H1 (cell line): ENCODE measurements around the gene TRNP1. TPM values are rescaled to one million over a fixed set of nuclear protein-coding genes. Genes with fewer than 3 reads are reported as not detected.

Source experiments
- CTCF ChIA-PET: fragments of 300-600 bp; sonication (Branson Sonifier 250); formaldehyde crosslinking; loops from one replicate; lab custom pipeline; 2021; ENCODE audit not compliant: partially characterized antibody; lab: Charles Lee
- POLR2A ChIA-PET: fragments of 300-600 bp; sonication (Branson Sonifier 250); formaldehyde crosslinking; loops from one replicate; lab custom pipeline; 2021; ENCODE audit warnings: inconsistent platforms; ENCODE audit not compliant: partially characterized antibody; lab: Charles Lee
- DNase-seq, 2 experiments: peaks; one replicate each; pipeline versions ENCODE4 v3.0.0 to v3.0.0-alpha.2; 2010 to 2022; ENCODE audit warnings: low spot score in 2 of 2, low read depth in 1 of 2, mixed read lengths in 1 of 2
- FAIRE-seq: peaks from 2 replicates; lab custom pipeline; 2011; peaks lifted over from hg19 to GRCh38; lab: Jason Lieb, UNC
- H2AFZ ChIP-seq: 2 replicates; pipeline ENCODE4 v1.8.1; 2012; ENCODE audit warnings: low read length, inconsistent platforms
- H2AK5ac ChIP-seq: 2 replicates; pipeline ENCODE4 v1.6.1; 2013; ENCODE audit warnings: low read depth, low read length
- H2BK120ac ChIP-seq: replicated peaks from 2 replicates; pipeline ENCODE3; 2013; ENCODE audit warnings: low read depth, low read length, inconsistent platforms
- H2BK12ac ChIP-seq: 2 replicates; pipeline ENCODE4 v1.6.1; 2013; ENCODE audit warnings: low read depth, low read length
- H2BK15ac ChIP-seq: 2 replicates; pipeline ENCODE4 v1.6.1; 2013; ENCODE audit warnings: low read length
- H2BK20ac ChIP-seq: 2 replicates; pipeline ENCODE4 v1.6.1; 2013; ENCODE audit warnings: low read length
- H2BK5ac ChIP-seq: 2 replicates; pipeline ENCODE4 v1.6.1; 2013; ENCODE audit warnings: low read depth, low read length
- H3K14ac ChIP-seq: 2 replicates; pipeline ENCODE4 v1.6.1; 2013; ENCODE audit warnings: inconsistent platforms; ENCODE audit not compliant: insufficient read length
- H3K18ac ChIP-seq: 2 replicates; pipeline ENCODE4 v1.6.1; 2013; ENCODE audit warnings: low read length; ENCODE audit errors: extremely low read depth
- H3K23ac ChIP-seq: 2 replicates; pipeline ENCODE4 v1.6.1; 2013; ENCODE audit warnings: inconsistent platforms; ENCODE audit not compliant: insufficient read length
- H3K23me2 ChIP-seq: 2 replicates; pipeline ENCODE4 v1.6.1; 2013; ENCODE audit warnings: low read depth, low read length
- H3K27ac ChIP-seq: 2 replicates; pipeline ENCODE4 v1.6.1; 2011; ENCODE audit warnings: low read depth, low read length, inconsistent platforms
- H3K27me3 ChIP-seq, 4 experiments: replicated peaks in 1 of 4; 1 replicate in 1 of 4; 2 replicates in 3 of 4; pipeline versions ENCODE4 v1.6.1 to v1.8.1; 2011 to 2013; ENCODE audit warnings: low read length in 3 of 4, mild to moderate bottlenecking in 3 of 4, inconsistent platforms in 2 of 4, mixed read lengths in 2 of 4, moderate library complexity in 1 of 4; ENCODE audit not compliant: control insufficient read depth in 3 of 4, insufficient read depth in 3 of 4; ENCODE audit errors: extremely low read depth in 1 of 4
- H3K36me3 ChIP-seq, 4 experiments: 2 replicates each; pipeline versions ENCODE4 v1.6.1 to v1.8.1; 2011 to 2013; ENCODE audit warnings: mild to moderate bottlenecking in 4 of 4, low read length in 3 of 4, moderate library complexity in 2 of 4, control low read depth in 1 of 4, inconsistent platforms in 1 of 4; ENCODE audit not compliant: insufficient read depth in 4 of 4, control insufficient read depth in 2 of 4
- H3K4ac ChIP-seq: replicated peaks from 2 replicates; pipeline ENCODE3; 2013; ENCODE audit warnings: low read length, low read depth, mixed read lengths, inconsistent platforms; ENCODE audit not compliant: insufficient read length
- H3K4me1 ChIP-seq, 4 experiments: replicated peaks in 1 of 4; 1 replicate in 1 of 4; 2 replicates in 3 of 4; pipeline versions ENCODE4 v1.6.1 to v1.8.1; 2011 to 2013; ENCODE audit warnings: low read length in 3 of 4, inconsistent platforms in 2 of 4, mixed read lengths in 1 of 4; ENCODE audit not compliant: insufficient read depth in 4 of 4, control insufficient read depth in 3 of 4
- H3K4me2 ChIP-seq, 2 experiments: 2 replicates each; pipeline versions ENCODE4 v1.6.1 to v1.8.1; 2011 to 2013; ENCODE audit warnings: low read depth in 2 of 2, low read length in 2 of 2, control low read depth in 1 of 2, inconsistent platforms in 1 of 2, mild to moderate bottlenecking in 1 of 2; ENCODE audit not compliant: insufficient read depth in 1 of 2
- H3K4me3 ChIP-seq, 4 experiments: fragments of 200-600, 300-600 bp in 1 of 4; sonication (generic), shearing (Covaris generic), sonication (Bioruptor Twin) in 1 of 4; 2 replicates each; pipeline versions ENCODE4 v1.5.1 to v1.8.1; 2011 to 2016; ENCODE audit warnings: low read length in 4 of 4, low read depth in 3 of 4, control low read depth in 2 of 4, inconsistent platforms in 2 of 4, mild to moderate bottlenecking in 2 of 4, mixed read lengths in 1 of 4, moderate library complexity in 1 of 4; ENCODE audit not compliant: insufficient read depth in 2 of 4; ENCODE audit errors: extremely low read depth in 1 of 4
- H3K56ac ChIP-seq: replicated peaks from 2 replicates; pipeline ENCODE3; 2013; ENCODE audit warnings: low read depth, mild to moderate bottlenecking, mixed read lengths, low read length, inconsistent platforms; ENCODE audit not compliant: insufficient read length
- H3K79me1 ChIP-seq: 2 replicates; pipeline ENCODE4 v1.6.1; 2013; ENCODE audit warnings: low read depth, low read length, control low read depth
- H3K79me2 ChIP-seq, 2 experiments: 2 replicates each; pipeline versions ENCODE4 v1.6.1 to v1.8.1; 2012 to 2013; ENCODE audit warnings: low read length in 2 of 2, mild to moderate bottlenecking in 2 of 2, inconsistent platforms in 1 of 2; ENCODE audit not compliant: insufficient read depth in 2 of 2, control insufficient read depth in 1 of 2
- H3K9ac ChIP-seq, 4 experiments: replicated peaks in 1 of 4; 1 replicate in 1 of 4; 2 replicates in 3 of 4; pipeline versions ENCODE4 v1.6.1 to v1.8.1; 2011 to 2013; ENCODE audit warnings: low read depth in 3 of 4, low read length in 3 of 4, control low read depth in 2 of 4, mild to moderate bottlenecking in 2 of 4, moderate library complexity in 2 of 4, inconsistent platforms in 1 of 4; ENCODE audit errors: extremely low read depth in 1 of 4
- H3K9me3 ChIP-seq, 2 experiments: 2 replicates each; pipeline versions ENCODE4 v1.6.1 to v1.8.1; 2012 to 2013; ENCODE audit warnings: mild to moderate bottlenecking in 2 of 2, moderate library complexity in 2 of 2, control low read depth in 1 of 2, inconsistent platforms in 1 of 2, low read depth in 1 of 2, low read length in 1 of 2, mixed read lengths in 1 of 2; ENCODE audit not compliant: insufficient read depth in 2 of 2
- H4K20me1 ChIP-seq, 2 experiments: replicated peaks in 1 of 2; 2 replicates each; pipeline versions ENCODE3 to v1.8.1; 2011 to 2013; ENCODE audit warnings: inconsistent platforms in 2 of 2, low read length in 2 of 2, mild to moderate bottlenecking in 1 of 2; ENCODE audit not compliant: insufficient read depth in 2 of 2, control insufficient read depth in 1 of 2
- H4K5ac ChIP-seq: 2 replicates; pipeline ENCODE4 v1.6.1; 2013; ENCODE audit warnings: low read length, low read depth, mixed read lengths, inconsistent platforms; ENCODE audit not compliant: insufficient read length
- H4K8ac ChIP-seq: 2 replicates; pipeline ENCODE4 v1.8.0; 2013; ENCODE audit warnings: mild to moderate bottlenecking, moderate library complexity, low read length, inconsistent platforms; ENCODE audit not compliant: insufficient read depth; ENCODE audit errors: extremely low read depth
- H4K91ac ChIP-seq: replicated peaks from 2 replicates; pipeline ENCODE3; 2013; ENCODE audit warnings: low read length, mixed read lengths, inconsistent platforms; ENCODE audit not compliant: insufficient read length
- BACH1 ChIP-seq: IDR thresholded peaks from 2 replicates; pipeline ENCODE4 v1.6.1; 2012; ENCODE audit warnings: low read length, improper control_type of control experiment
- CBX5 ChIP-seq: fragments of 300-800, 300-1000 bp; sonication (generic); IDR thresholded peaks from 2 replicates; pipeline ENCODE4 v1.7.1; 2016; ENCODE audit warnings: antibody characterized with exemption, low read length, low read depth
- KDM1A ChIP-seq: fragments of 200-600, 300-600 bp; sonication (generic); IDR thresholded peaks from 2 replicates; pipeline ENCODE4 v1.7.1; 2016; ENCODE audit warnings: mild to moderate bottlenecking, low read length, borderline replicate concordance
- MAFK ChIP-seq: IDR thresholded peaks from 2 replicates; pipeline ENCODE4 v1.6.1; 2012; ENCODE audit warnings: low read depth, mild to moderate bottlenecking, improper control_type of control experiment, low read length
- PHF8 ChIP-seq: fragments of 200-600 bp; sonication (generic); conservative IDR thresholded peaks from 2 replicates; pipeline ENCODE4 v1.7.1; 2012; ENCODE audit warnings: low read depth, mild to moderate bottlenecking, inconsistent platforms, low read length, moderate library complexity
- TAF7 ChIP-seq: optimal IDR thresholded peaks from 2 replicates; pipeline ENCODE3; 2011; ENCODE audit warnings: low read depth, mild to moderate bottlenecking, inconsistent platforms, low read length, moderate library complexity, borderline replicate concordance
- WGBS, 2 experiments: shearing (Covaris generic) in 1 of 2; methylation state at CpG; one replicate each; pipeline versions ENCODE4 v1.1.6 to v1.1.7; 2013 to 2015; ENCODE audit warnings: low lambda C conversion rate in 2 of 2, mixed read lengths in 2 of 2, inconsistent platforms in 1 of 2, low coverage in 1 of 2, missing lambda C conversion rate in 1 of 2; ENCODE audit not compliant: insufficient replicate concordance in 2 of 2, insufficient coverage in 1 of 2, insufficient read length in 1 of 2; ENCODE audit errors: extremely low coverage in 1 of 2, missing lambda C conversion rate in 1 of 2; 5-methylcytosine and 5-hydroxymethylcytosine counted together
- polyA plus RNA-seq, 7 experiments: library from polyadenylated mRNA; depleted of rRNA in 3 of 7; stranded (reverse) in 5 of 7; unstranded in 2 of 7; fragments of >200 nt in 5 of 7; fragments of 200-250 nt in 2 of 7; gene quantifications; 1 replicate in 5 of 7; 2 replicates in 1 of 7; 4 replicates in 1 of 7; pipeline versions ENCODE4 v1.2.1 to v1.2.3, GENCODE V29; 2011 to 2013; ENCODE audit warnings: missing spikeins in 2 of 7, mixed read lengths in 2 of 7
- total RNA-seq: library from RNA; stranded (reverse); fragmentation: NEBNext Ultra II Directional; extraction: Animal tissue kit (Norgen Biotek cat#: 25700); gene quantifications from 2 replicates; pipeline ENCODE4 v1.2.1, GENCODE V29; 2021
- TF ChIP-seq, protein P1 (sequence below): IDR thresholded peaks from 2 replicates; pipeline ENCODE4 v1.6.1; 2012; ENCODE audit warnings: inconsistent platforms
- TF ChIP-seq, protein P2 (sequence below): IDR thresholded peaks from 2 replicates; pipeline ENCODE4 v1.6.1; 2011; ENCODE audit warnings: low read depth, mild to moderate bottlenecking, low read length; ENCODE audit not compliant: insufficient read depth

The TRNP1 gene
- total and polyA plus RNA-seq, 2 of the 8 experiments (the other 6 are each of a cell fraction or from before 2014, with no cell fraction given): 51.7 to 102 TPM

DNA sequence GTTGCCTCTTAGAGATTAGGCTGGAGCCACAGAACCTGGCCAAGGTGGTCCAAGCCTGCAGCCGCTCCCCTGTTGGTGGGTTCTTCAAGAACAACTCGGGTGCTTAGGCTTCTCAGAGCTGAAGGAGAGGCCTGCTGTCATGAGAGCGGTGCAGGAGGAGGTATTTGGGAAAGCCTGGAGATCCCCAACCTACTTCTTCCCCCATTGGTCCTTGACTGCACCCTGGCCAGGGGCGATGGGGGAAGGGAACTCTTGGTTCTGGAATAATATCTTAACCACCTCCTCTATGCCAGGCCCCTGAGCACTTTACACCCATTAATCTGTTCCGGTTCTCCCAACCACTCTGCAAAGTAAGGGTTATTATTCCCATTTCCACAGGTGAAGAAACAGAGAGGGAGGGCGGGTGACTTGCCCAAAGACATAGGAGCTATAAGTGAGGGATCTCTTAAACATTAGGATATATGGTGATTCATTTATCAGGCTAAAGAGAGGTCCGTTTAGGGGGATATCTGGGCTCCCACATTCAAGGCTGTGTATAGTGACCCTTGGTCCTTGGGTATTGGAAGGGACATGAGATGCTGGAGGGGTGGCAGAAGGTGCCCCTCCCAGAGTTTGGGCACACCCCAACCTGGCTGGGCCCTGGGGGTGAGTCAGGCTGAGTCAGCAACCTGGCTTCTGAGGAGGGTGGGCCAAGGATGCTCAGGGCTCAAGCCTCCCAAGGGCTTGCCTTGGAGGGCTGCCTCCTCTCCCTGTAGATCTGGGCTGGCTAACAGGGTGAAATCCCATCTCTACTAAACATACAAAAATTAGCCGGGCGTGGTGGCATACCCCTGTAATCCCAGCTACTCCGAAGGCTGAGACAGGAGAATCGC is 5.2 kb downstream of the TRNP1 start:
- H2BK5ac ChIP-seq: peak overlapping the region; percentile 98
- H3K4ac ChIP-seq: peak overlapping the region; percentile 41
- H4K91ac ChIP-seq: peak overlapping the region; percentile 91
- peak overlapping the region in 1 of 4 experiments; percentile 25; a peak in 2 of 7 replicates for H3K9ac ChIP-seq
- no peaks in the 10 kb centered on the region; a peak in 1 of 7 replicates for H3K27me3 ChIP-seq
- peak overlapping the region; percentile 98 for H2AK5ac ChIP-seq
- H2BK12ac ChIP-seq: peak overlapping the region; percentile 99
- peak overlapping the region; percentile 16 to 51; a peak in 3 of 4 replicates for H3K4me2 ChIP-seq
- H3K14ac ChIP-seq: no peak overlapping the region
- no peak overlapping the region for H3K23ac ChIP-seq
- DNase-seq (no peak), FAIRE-seq (no peak)
- H2AFZ ChIP-seq: no peak overlapping the region
- H2BK20ac ChIP-seq: peak overlapping the region; percentile 100
- CTCF ChIA-PET: interaction anchor here (0.8 to 12.2 kb wide), 23 partner anchors 9 to 1037 kb away, joined by 3 to 143 read pairs (median 8); partner anchors contain the start of gene TENT5B
- H3K4me1 ChIP-seq: peaks cover 23 to 57% (median 33%) of the 10 kb centered on the region in 4 experiments
- peak overlapping the region; percentile 63 for H4K5ac ChIP-seq
- H2BK120ac ChIP-seq: peak overlapping the region; percentile 73
- peak overlapping the region in 1 of 4 experiments; percentile 39; a peak in 2 of 8 replicates for H3K4me3 ChIP-seq
- peaks cover 2 to 56% of the 10 kb centered on the region in 2 experiments; a peak in 3 of 4 replicates for H3K79me2 ChIP-seq
- H4K8ac ChIP-seq: peak overlapping the region; percentile 39; the same call in 1 of the 2 replicates
- peaks cover 12 to 20% of the 10 kb centered on the region in 2 experiments for H4K20me1 ChIP-seq
- peaks cover 0 to 32% (median 4%) of the 10 kb centered on the region in 4 experiments; a peak in 3 of 8 replicates for H3K36me3 ChIP-seq
- H2BK15ac ChIP-seq: peak overlapping the region; percentile 81
- H3K9me3 ChIP-seq: no peaks in the 10 kb centered on the region
- peak overlapping the region; percentile 74 for H3K27ac ChIP-seq
- peaks cover 9% of the 10 kb centered on the region for H3K23me2 ChIP-seq
- WGBS, 2 experiments: 81% methylated on average over 11 of the region's 11 CpGs; no CpG with 5 or more reads in 1 of the 2 experiments
- H3K56ac ChIP-seq: no peak overlapping the region
- POLR2A ChIA-PET: interaction anchor here (0.8 to 58.9 kb wide), 14 partner anchors 2 to 385 kb away, joined by 3 to 1829 read pairs (median 7); partner anchors contain the start of genes CD164L2, KDF1, SFN and SLC9A1
- H3K18ac ChIP-seq: peak overlapping the region; percentile 96
- peaks cover 16% of the 10 kb centered on the region for H3K79me1 ChIP-seq
- TF ChIP-seq MAFK: peak; percentile 65; the same call in 1 of the 2 replicates
- TF ChIP-seq KDM1A: no peak
- TF ChIP-seq PHF8: no peak
- TF ChIP-seq CBX5: no peak
- TF ChIP-seq, protein P1, sequence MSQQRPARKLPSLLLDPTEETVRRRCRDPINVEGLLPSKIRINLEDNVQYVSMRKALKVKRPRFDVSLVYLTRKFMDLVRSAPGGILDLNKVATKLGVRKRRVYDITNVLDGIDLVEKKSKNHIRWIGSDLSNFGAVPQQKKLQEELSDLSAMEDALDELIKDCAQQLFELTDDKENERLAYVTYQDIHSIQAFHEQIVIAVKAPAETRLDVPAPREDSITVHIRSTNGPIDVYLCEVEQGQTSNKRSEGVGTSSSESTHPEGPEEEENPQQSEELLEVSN: no peak
- TF ChIP-seq, protein P2, sequence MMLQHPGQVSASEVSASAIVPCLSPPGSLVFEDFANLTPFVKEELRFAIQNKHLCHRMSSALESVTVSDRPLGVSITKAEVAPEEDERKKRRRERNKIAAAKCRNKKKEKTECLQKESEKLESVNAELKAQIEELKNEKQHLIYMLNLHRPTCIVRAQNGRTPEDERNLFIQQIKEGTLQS: no peak
- peak; percentile 17 for TF ChIP-seq TAF7
- peak; percentile 72; the same call in 1 of the 2 replicates for TF ChIP-seq BACH1
